ENCODE data around the gene PDE4B. TPM values are rescaled to one million over a fixed set of nuclear protein-coding genes. Genes with fewer than 3 reads are reported as not detected.
A peak's percentile ranks its signal among the peaks of the same experiment; 100 is the strongest.

PDE4B gene
- 3.8 TPM for polyA plus RNA-seq (2013, experiment 1 of 2; ENCODE audit: insufficient read length)
- polyA plus RNA-seq (2013, experiment 2 of 2; ENCODE audit: insufficient read length), result 3.6 TPM

GRCh38 chr1:65792669-65793358, at the start of gene PDE4B:
TSS of gene PDE4B (plus strand) at chr1:65792895.
- DNase-seq, result peak; percentile 24

- no peak for DNase-seq
These were observed 48.0 kb upstream of the PDE4B start for GRCh38 chr1:65744731-65745130.

GRCh38 chr1:65751961-65752360, 40.7 kb upstream of the PDE4B start:
- DNase-seq, result no peak

DNA sequence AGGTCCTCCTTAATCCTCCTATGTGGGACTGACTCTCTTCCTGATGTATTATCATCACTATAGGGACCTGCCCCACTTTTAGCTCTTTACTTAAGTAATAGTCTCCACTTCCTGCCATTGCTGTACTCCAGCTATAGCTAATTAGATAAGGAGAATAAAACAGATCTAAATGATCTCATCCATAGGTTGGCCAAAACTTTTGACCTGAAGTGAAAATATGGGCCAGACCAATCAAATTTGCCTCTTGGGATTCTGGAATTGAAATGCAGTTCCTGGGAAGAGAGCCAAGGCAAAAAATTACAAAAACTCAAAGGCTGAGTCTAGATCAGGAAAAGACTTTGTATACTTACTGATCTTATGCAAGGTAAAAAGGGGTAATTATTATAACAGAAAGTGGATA, 36.1 kb upstream of the PDE4B start:
- no peak for DNase-seq

DNA sequence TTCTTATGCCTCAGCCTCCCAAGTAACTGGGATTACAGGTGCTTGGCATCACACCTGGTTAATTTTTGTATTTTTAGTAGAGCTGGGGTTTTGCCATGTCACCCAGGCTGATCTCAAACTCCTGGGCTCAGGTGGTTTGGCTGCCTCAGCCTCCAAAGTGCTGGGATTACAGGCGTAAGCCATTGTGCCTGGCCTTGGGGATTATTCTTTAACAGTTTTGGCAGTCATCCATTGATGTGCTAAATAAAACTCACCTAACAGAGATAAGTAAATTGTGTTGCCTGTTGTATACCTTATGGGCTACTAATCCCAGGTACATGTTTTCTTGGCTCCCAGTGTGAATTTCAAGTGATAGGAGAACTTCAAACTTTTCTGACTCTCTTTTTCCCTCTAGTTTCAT, 35.2 kb upstream of the PDE4B start:
- DNase-seq, result no peak

DNA sequence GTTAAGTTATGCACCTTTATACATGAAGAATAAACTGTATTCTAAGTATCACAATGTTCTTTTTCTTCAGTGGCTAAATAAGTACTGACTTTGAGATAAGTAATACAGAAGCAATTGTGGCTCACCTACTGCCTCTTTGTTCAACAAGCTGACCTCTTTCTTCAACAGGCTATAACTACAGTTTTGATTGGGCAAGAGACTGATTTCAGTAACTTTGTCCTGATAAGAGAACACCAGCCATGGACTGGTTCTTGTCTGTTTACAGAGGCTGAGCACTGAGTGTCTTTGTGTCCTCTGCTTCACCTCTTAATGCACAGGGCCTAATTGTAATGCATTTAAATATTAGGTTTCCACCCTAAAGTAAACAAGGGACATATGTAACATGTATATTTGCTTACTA, 34.6 kb upstream of the PDE4B start:
- DNase-seq, result no peak

DNA sequence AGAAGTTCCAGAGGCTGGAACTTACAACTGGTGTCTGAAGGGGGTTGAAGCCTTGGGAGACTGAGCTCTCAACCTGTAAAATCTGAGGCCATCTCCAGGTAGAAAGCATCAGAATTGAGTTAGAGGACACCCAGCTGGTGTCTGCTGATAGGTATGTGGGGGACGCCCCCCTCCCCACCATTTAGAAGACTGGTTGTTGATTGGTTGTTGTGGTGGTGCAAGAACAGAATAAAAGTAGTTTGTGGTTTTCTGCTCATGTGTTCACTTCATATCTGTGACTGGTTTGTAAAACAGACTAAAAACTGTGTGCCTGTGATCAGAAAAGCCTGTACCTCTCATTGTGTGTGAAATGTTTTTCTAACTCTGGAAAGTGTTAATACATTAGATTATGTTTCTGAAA, 33.2 kb upstream of the PDE4B start:
- DNase-seq, result no peak

GRCh38 chr1:65762081-65762862, 30.4 kb upstream of the PDE4B start:
- DNase-seq, result no peak

GRCh38 chr1:65764052-65764451, 28.6 kb upstream of the PDE4B start:
- DNase-seq, result no peak

- no peak for DNase-seq
These were observed 27.1 kb upstream of the PDE4B start for GRCh38 chr1:65765631-65766030.

DNA sequence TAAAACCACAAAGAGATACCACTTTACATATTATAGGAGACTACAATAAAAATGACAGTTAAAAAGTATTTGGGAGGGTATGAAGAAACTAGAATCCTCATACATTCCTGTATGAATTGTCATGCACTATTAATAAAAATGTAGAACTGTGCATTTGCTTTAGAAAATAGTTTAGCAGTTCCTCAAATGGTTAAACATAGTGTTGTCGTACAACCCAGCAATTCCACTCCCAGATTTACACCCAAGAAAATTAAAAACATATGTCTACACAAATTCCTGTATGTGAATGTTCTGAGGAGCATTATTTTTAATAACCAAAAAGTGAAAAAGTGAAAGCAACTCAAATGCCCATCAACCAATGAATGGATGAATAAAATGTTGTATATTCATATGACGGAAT, 23.1 kb upstream of the PDE4B start:
- DNase-seq, result peak; percentile 84

DNA sequence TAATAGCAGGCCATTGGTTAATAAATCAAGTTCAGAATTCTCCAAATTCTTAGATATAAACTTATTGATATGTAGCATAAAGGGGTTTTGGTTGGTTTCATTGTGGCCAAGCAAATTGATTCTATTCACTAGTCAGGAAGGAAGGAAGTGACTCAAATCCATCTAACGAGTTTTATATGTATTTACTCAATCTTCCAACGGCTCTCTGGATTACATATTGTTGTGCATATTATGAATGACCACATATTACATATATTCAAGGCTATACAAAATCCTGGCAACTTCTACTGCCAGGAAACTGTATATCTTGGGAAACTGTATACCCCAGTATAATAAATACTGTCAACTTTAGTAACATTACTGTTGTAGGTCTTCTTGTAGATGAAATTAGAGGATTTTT, 20.1 kb upstream of the PDE4B start:
- no peak for DNase-seq

- peak; percentile 35 for DNase-seq
These were observed 19.1 kb upstream of the PDE4B start for GRCh38 chr1:65773391-65774123.

DNA sequence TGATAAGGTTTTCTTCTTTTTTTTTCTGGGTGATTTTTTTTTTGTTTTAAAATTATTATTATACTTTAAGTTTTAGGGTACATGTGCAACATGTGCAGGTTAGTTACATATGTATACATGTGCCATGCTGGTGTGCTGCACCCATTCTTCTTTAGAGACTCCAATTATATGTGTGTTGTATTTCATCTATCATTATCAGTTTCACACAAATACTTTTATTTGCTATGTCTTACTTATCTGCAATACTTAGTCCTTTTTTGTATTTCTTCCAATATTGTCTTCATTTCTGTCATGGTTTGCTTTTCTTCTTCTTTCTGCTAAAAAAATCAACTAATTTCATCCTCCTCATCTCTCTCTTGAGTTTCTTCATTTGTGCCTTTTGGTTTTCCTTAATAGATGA, 3.9 kb upstream of the PDE4B start:
- DNase-seq, result no peak

DNA sequence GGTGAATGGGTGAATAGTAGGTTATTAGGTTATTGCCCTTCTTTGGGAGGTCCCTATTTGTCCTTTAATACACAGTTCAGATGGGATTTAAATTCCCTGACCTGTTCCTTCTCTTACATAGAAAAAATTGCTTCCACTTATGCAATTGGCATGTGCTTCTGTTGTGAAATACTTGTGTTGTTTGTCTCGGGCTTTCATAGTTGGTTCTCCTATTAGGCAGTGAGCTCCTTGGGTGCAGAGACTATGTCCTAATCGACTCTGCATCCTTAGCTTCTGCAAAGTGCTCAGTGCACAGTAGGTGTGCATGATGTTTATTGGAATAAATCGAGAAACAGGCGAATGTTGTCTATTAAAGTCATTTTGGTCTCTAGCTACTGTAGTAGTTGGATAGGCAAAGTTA, 1.3 kb upstream of the PDE4B start:
- no peak for DNase-seq

DNA sequence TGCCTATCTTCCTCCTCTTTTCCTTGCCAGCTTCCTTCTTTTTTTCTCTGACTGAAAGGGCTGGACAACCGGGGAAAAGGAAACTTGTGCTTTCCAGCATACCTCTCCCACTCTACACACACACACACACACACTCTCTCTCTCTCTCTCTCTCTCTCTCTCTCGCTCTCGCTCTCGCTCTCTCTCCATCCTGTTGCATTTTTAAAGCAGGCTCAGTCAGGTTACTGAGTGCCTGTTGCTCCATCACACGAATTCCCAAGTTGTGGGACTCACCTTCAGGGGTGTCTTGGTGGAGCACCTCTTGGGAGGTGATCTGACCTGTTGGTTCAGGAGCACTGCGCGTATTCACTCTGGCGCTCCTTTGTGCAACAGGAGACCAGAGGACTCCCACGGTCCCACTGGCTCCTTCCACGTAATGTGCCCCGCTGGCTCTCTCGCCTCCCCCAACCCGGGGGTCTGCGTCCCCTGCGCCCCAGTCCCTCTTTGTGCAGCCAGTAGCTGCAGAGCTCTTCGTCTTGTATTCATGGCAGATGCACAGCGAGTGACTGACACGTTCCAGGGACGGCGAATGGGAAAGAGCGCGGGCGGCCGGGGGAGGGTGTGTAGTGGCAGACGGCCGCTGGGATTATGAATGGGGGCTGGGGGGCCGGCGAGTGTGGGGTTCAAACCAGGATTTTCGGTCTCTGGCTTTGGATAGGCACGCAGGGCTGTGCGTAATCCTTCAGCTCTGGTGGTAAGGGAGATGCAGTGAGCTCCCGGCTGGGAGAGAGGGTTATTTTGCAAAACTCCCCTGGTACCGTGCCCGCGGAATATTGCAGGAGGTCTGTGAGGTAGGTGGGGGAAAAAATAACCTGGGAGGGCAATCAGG, 660 bp upstream of the PDE4B start:
- no peak for DNase-seq

DNA sequence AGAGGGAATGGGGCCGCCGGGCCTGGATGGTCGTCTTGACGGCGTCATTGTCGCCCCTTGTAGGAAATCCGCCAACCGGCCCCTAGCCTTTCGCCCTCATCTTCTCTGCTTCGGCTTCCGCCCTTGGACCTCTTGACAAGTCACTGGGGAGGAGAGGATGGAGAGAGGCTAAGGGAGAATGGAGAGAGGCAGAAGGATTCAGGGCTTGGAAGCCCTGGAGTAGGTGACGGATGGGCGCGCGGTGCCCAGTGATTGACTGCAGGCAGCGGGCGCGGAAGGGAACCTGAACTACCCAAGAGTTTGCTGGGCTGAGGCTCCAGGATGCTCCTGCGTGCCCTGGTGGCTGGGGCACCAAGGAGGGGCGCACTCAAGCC, 651 bp downstream of the PDE4B start:
- no peak for DNase-seq

DNA sequence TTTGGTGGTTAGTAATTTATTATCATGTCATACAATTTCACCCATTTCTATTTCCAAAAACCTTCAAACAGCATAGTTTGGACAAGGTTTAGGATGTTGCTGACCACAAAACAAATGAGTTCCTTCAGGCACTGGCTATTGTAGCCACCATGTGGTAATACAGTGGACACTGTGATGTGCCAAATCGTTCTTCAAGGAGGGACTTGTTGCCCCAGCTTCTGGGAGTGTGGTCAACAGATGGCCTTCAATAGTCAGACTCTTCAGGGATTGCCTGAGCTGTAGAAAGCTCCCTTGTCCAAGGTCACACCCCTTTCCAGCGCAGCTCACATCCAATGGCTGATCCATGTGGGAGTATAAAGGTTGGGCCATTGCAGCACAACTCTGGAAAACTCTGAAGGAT, 2.6 kb downstream of the PDE4B start:
- no peak for DNase-seq

- no peak for DNase-seq
These were observed 6.9 kb downstream of the PDE4B start for GRCh38 chr1:65799601-65800000.

DNA sequence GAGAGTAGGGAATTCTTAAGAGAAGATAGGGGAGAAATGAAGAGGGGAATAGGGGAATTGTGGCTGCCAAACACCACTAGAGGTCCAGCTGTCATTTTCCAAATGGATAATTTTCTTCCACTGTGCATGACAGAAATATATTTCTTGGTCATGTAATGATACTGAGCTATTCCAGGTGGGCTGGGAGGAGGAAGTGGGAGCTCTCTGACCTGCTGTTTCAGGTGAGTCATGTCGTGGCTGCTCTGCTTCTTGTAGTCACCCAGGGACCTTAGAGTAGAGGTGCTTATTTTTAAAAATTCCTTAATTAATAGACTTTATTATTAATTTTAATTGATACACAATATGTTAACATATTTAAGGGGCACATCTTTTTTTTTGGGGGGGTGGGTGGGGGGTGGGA, 11.9 kb downstream of the PDE4B start:
- DNase-seq, result no peak

GRCh38 chr1:65812065-65812464, 19.4 kb downstream of the PDE4B start:
- DNase-seq, result peak; percentile 80

- DNase-seq, result no peak
These were observed 21.3 kb downstream of the PDE4B start for GRCh38 chr1:65813956-65814355.

DNA sequence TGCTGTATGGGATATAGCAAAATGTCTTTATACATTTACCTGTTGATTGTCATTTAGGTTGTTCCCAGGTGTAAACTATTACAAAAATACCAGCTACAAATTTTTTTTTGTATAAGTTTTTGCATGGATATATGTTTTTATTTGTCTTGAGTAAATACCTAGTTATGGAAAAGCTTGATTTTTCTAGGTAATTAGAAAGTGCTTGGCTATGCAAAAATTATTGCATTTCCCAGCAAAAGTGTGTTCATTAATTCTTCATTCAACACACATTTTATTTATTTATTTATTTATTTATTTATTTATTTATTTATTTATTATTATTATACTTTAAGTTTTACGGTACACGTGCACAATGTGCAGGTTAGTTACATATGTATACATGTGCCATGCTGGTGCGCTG, 22.1 kb downstream of the PDE4B start:
- DNase-seq, result no peak
